Esophagus squamous epithelium (tissue), 4 donors: ENCODE results near the gene CHST11.

Experiments used
- CTCF ChIP-seq, 6 experiments: fragments of 450-650 bp in 4 of 6; fragments of 200-600 bp in 2 of 6; sonication (generic) in 2 of 6; IDR thresholded peaks; one replicate each; pipeline ENCODE4 v1.5.1; 2016 to 2019; ENCODE audit warnings: antibody characterized with exemption in 6 of 6, mild to moderate bottlenecking in 4 of 6, moderate library complexity in 4 of 6
- POLR2A ChIP-seq, 4 donors: fragments of 450-650 bp; IDR thresholded peaks; one replicate each; pipeline ENCODE4 v1.6.1; 2017; ENCODE audit warnings: antibody characterized with exemption in 4 of 4, mild to moderate bottlenecking in 4 of 4, moderate library complexity in 3 of 4

GRCh38 chr12:104737791-104738301, 281.1 kb downstream of the CHST11 start:
- TF ChIP-seq CTCF (IDR thresholded peaks at IDR 0.05), result no peak
- no peak for TF ChIP-seq POLR2A (IDR thresholded peaks at IDR 0.05)
